MG63 (cell line): ENCODE data around the gene SLC6A5. TPM values are rescaled to one million over a fixed set of nuclear protein-coding genes. Genes with fewer than 3 reads are reported as not detected.

ENCODE experiments used
- DNase-seq: peaks from one replicate; pipeline ENCODE4 v3.0.0-alpha.2; 2020
- H3K27me3 ChIP-seq: fragments of 250-450 bp; sonication (Bioruptor Pico); 2 replicates; pipeline ENCODE4 v1.5.1; 2020; ENCODE audit warnings: mild to moderate bottlenecking, moderate library complexity
- H3K36me3 ChIP-seq: fragments of 250-450 bp; sonication (Bioruptor Pico); 2 replicates; pipeline ENCODE4 v1.5.1; 2020; ENCODE audit warnings: mild to moderate bottlenecking, moderate library complexity
- H3K4me3 ChIP-seq: fragments of 250-450 bp; sonication (Bioruptor Pico); 2 replicates; pipeline ENCODE4 v1.5.1; 2020; ENCODE audit warnings: mild to moderate bottlenecking, moderate library complexity
- H3K9me3 ChIP-seq: fragments of 250-450 bp; sonication (Bioruptor Pico); 2 replicates; pipeline ENCODE4 v1.5.1; 2020; ENCODE audit warnings: mild to moderate bottlenecking, moderate library complexity
- total RNA-seq: library from RNA; depleted of rRNA; stranded (reverse); fragments of >200 nt; shearing (Covaris generic); gene quantifications from 2 replicates; pipeline ENCODE4 v1.2.3, GENCODE V29; 2014; ENCODE audit warnings: low replicate concordance

SLC6A5 gene
- total RNA-seq, 1 experiment from 2014 or later, result not detected

- DNase-seq, result no peak
- no peaks in the 10 kb centered on the region for H3K27me3 ChIP-seq
- H3K9me3 ChIP-seq, result no peaks in the 10 kb centered on the region
- no peak overlapping the region for H3K4me3 ChIP-seq
- no peaks in the 10 kb centered on the region for H3K36me3 ChIP-seq
Measured at GRCh38 chr11:20592741-20593140, 6.7 kb upstream of the SLC6A5 start.

- no peak overlapping the region for H3K4me3 ChIP-seq
- H3K36me3 ChIP-seq, result no peaks in the 10 kb centered on the region
- H3K9me3 ChIP-seq, result no peaks in the 10 kb centered on the region
- peaks cover 5% of the 10 kb centered on the region; the same call in 1 of the 2 replicates for H3K27me3 ChIP-seq
- no peak for DNase-seq
Measured at GRCh38 chr11:20594274-20595061, 4.9 kb upstream of the SLC6A5 start.

DNA sequence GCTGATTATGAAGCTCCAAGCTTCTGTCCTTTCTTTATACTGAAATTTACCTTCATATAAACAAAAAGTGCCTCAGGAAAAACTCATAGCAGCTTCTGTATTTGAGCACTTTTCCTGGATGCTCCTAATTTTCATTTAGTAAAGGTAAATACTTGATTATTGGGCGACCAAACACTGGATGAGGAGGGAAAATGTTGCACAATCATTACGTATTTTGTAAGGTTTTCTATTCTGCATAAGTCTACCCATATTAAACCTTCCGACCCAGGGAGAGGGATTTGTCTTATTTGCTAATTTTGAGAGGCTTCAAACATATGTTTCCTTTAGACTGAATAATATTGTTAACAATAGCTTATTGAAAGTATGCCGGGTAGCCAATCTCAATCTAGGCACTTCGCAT lies 4.3 kb upstream of the SLC6A5 start:
- Histone ChIP-seq H3K9me3 (no peaks in the 10 kb centered on the region), H3K4me3 (no peak overlapping the region), H3K27me3 (peaks cover 5% of the 10 kb centered on the region), H3K36me3 (no peaks in the 10 kb centered on the region)
- no peak for DNase-seq

GRCh38 chr11:20596205-20597153 lies 2.9 kb upstream of the SLC6A5 start:
- Histone ChIP-seq H3K9me3 (no peaks in the 10 kb centered on the region), H3K27me3 (peaks cover 12% of the 10 kb centered on the region)
- no peak for DNase-seq

GRCh38 chr11:20597154-20597679 lies 2.2 kb upstream of the SLC6A5 start:
- Histone ChIP-seq H3K27me3 (peaks cover 17% of the 10 kb centered on the region), H3K36me3 (no peaks in the 10 kb centered on the region), H3K4me3 (no peak overlapping the region), H3K9me3 (no peaks in the 10 kb centered on the region)
- no peak for DNase-seq

More at GRCh38 chr11:20596205-20597153, 2.9 kb upstream of the SLC6A5 start:
- Histone ChIP-seq H3K4me3 (no peak overlapping the region), H3K36me3 (no peaks in the 10 kb centered on the region)

DNA sequence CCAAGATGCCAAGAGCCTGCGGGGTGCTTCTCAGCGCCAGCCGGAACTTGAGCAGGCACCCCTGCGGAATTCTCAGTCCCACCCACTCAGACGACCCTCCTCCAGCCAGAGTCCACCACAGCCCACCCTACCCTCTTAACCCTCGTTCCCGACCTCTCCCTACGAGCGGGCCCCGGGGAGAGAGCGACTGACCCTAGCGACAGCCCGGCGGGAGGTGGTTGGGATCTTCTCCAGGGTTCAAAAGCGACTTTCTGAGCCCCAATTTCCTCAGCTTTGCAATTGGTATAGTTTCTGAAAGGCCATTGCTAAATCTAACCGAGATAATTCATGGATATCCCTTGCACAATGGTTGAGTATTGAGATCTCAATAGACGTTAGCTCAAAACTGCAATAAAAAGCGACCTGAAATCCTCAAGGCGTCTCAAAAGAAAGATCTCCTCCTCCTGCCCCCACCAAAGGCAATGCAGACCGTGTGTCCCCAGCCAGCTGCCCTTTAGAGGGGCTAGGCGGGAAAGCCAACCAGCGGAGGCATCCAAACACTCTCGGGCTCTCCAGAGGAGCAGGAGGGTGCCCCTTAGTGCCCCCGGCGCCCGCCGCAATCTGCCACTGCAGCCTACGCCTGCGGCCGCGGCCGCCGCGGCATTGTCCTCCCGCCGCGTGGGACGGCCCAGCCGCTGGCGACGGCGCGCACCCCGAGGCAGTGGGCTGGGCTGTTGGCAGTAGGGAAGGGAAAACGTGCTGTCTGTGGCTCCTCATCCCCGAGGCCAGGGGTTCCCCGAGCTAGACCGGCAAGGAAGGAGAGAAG lies 1.5 kb upstream of the SLC6A5 start:
- H3K27me3 ChIP-seq, result peaks cover 17% of the 10 kb centered on the region
- DNase-seq, result no peak
- no peaks in the 10 kb centered on the region for H3K9me3 ChIP-seq
- no peaks in the 10 kb centered on the region for H3K36me3 ChIP-seq
- H3K4me3 ChIP-seq, result no peak overlapping the region

DNA sequence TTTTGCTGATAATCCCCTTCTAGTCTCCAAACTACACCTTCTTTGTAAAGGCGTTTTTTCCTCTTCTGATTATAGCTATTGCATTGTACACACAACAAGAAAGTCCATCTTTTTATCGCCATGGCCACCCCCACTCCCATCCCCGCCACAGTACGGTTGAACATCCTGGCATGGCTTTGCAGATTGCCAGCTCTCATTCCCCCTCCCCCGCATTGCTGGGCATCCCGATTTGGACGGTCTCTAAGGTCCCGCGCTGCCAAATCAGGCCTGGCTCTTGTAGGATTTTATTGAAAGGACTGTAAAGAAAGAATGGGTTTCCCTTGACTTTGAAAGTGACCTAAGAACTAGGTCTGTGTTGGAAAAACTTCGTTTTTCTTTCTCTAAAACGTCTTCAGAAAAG lies 916 bp upstream of the SLC6A5 start:
- H3K27me3 ChIP-seq, result peaks cover 17% of the 10 kb centered on the region
- no peak for DNase-seq
- H3K36me3 ChIP-seq, result no peaks in the 10 kb centered on the region
- H3K4me3 ChIP-seq, result no peak overlapping the region
- no peaks in the 10 kb centered on the region for H3K9me3 ChIP-seq

DNA sequence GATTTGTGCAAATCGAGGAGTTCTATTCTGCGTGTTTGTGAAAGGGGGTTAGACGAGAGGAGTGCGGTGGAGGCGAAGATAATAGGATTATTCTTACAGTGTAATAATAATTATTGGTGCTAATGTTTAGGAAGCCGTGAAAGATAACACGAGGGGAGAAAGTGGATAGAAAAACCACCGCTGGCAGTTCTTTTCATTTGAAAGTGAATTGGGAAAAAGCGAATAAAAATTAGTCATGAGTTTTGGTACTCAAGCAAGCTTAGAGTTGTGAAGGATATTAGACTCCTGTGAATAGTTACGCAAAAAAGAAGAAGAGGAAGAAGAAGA lies 575 bp downstream of the SLC6A5 start:
- no peak for DNase-seq

GRCh38 chr11:20600551-20600950 lies 1.1 kb downstream of the SLC6A5 start:
- peaks cover 17% of the 10 kb centered on the region for H3K27me3 ChIP-seq
- no peak overlapping the region for H3K4me3 ChIP-seq
- no peaks in the 10 kb centered on the region for H3K9me3 ChIP-seq
- no peaks in the 10 kb centered on the region for H3K36me3 ChIP-seq
- no peak for DNase-seq

More for the DNA sequence above, 575 bp downstream of the SLC6A5 start:
- Histone ChIP-seq H3K9me3 (no peaks in the 10 kb centered on the region), H3K36me3 (no peaks in the 10 kb centered on the region), H3K4me3 (no peak overlapping the region), H3K27me3 (peaks cover 17% of the 10 kb centered on the region)

DNA sequence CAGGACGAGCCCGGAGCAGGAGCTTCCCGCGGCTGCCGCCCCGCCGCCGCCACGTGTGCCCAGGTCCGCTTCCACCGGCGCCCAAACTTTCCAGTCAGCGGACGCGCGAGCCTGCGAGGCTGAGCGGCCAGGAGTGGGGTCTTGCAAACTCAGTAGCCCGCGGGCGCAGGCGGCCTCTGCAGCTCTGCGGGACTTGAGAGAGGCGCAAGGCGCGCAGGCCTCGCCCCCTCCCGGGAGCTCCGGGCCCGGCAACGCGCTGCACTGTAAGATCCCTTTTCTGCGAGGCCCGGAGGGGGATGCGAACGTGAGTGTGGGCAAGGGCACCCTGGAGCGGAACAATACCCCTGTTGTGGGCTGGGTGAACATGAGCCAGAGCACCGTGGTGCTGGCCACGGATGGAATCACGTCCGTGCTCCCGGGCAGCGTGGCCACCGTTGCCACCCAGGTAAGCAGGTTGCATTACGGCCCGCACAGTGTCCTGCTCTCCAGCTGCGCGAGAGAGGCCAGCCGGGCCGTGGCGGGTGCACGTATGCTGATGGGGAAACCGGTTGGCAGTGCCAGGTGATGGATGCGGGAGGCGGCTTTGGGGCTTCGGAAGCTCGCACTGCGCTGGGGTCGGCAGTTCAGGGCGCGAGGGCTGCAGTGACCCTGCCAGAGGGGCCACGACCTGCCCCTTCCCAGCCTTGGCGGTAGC lies 2.0 kb downstream of the SLC6A5 start:
- H3K4me3 ChIP-seq, result no peak overlapping the region
- no peaks in the 10 kb centered on the region for H3K9me3 ChIP-seq
- peaks cover 17% of the 10 kb centered on the region for H3K27me3 ChIP-seq
- DNase-seq, result no peak
- H3K36me3 ChIP-seq, result no peaks in the 10 kb centered on the region

GRCh38 chr11:20604295-20604803 lies 4.9 kb downstream of the SLC6A5 start:
- Histone ChIP-seq H3K27me3 (peaks cover 11% of the 10 kb centered on the region), H3K4me3 (no peak overlapping the region), H3K9me3 (no peaks in the 10 kb centered on the region), H3K36me3 (no peaks in the 10 kb centered on the region)
- DNase-seq, result no peak

DNA sequence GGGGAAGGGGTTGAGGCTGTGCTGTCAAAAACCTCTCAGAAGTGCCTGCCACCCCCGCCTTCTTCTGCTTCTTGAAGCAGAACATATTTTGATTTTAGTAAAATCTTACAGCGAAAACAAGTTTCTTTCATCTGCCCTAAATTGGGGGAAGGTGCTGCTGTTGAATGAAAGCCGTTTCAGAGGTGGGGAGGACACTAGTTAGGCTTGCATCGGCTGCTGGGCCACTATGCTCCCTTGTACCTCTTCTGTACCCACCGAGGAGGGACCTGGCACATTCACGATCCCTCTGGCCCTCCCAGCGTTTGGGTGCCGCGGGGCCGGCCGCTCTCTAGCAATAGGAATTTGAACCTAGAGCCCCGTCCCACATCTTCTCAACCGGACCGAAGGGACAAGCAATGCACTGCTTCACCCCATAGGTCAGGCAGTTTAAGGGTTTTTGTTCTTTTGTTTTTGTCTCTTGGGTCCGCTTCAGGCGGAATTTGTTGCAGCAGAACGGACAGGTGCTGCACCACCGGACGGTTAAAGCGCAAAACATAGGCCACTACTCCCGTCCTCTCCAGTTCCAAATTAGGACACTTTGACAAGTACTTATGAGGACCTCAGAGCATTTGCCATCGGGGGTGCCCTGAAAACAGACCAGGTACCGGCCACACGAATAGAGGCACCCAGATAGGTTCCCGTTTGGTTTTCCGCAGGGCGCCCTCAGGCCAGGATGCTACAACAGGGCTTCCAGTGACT lies 5.6 kb downstream of the SLC6A5 start:
- no peak for DNase-seq
- Histone ChIP-seq H3K9me3 (no peaks in the 10 kb centered on the region), H3K27me3 (peaks cover 11% of the 10 kb centered on the region), H3K36me3 (no peaks in the 10 kb centered on the region), H3K4me3 (no peak overlapping the region)

DNA sequence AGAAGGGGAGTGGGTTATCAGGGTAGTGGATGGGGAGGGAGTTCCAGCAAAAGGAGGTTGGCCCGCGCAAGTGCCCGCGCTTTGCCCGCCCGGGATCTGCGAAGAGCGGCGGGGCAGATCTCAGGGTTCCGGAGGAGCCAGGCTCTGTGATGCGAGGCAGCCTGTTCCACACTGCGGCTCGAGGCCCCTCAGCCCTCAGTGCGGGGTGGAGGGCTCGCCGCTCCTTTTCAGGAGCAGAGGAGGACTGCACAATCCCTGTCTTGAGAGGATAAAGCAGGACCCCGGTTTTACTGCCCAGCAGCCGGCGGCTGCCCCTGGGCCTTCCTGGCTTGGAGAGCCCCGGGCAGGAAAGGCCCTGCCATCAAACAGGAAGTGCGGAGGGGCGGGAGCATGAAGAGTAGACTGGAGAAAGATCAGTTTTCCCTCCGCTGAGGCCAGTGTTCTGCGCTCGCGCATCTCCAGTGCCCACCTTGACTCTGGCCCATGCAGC lies 6.2 kb downstream of the SLC6A5 start:
- Histone ChIP-seq H3K36me3 (no peaks in the 10 kb centered on the region), H3K27me3 (peaks cover 9% of the 10 kb centered on the region), H3K9me3 (no peaks in the 10 kb centered on the region), H3K4me3 (no peak overlapping the region)
- DNase-seq, result no peak

DNA sequence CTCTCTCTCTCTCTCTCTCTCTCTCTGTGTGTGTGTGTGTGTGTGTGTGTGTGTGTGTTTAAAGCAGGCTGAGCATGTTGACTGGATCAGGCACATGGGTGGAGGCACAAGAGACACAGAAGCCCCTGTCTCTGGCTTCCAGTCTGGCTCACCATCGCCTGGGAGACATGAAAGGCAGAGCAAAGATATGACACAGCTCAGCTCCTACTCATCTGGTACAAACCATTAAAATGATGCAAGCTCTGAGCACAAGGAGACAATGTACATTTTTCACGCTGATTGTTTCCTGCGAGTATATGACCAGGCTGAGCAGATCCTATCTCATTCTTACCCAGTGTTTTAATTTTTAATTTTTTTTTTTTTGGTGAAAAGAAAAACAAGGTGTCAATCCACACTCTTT lies 9.5 kb downstream of the SLC6A5 start:
- H3K9me3 ChIP-seq, result no peaks in the 10 kb centered on the region
- H3K36me3 ChIP-seq, result no peaks in the 10 kb centered on the region
- no peaks in the 10 kb centered on the region for H3K27me3 ChIP-seq
- no peak for DNase-seq
- no peak overlapping the region for H3K4me3 ChIP-seq
